ENCODE measurements around the gene CHN1.

GRCh38 chr2:174888646-174889271 is 116.4 kb downstream of the CHN1 start:
- TF ChIP-seq, protein P1, sequence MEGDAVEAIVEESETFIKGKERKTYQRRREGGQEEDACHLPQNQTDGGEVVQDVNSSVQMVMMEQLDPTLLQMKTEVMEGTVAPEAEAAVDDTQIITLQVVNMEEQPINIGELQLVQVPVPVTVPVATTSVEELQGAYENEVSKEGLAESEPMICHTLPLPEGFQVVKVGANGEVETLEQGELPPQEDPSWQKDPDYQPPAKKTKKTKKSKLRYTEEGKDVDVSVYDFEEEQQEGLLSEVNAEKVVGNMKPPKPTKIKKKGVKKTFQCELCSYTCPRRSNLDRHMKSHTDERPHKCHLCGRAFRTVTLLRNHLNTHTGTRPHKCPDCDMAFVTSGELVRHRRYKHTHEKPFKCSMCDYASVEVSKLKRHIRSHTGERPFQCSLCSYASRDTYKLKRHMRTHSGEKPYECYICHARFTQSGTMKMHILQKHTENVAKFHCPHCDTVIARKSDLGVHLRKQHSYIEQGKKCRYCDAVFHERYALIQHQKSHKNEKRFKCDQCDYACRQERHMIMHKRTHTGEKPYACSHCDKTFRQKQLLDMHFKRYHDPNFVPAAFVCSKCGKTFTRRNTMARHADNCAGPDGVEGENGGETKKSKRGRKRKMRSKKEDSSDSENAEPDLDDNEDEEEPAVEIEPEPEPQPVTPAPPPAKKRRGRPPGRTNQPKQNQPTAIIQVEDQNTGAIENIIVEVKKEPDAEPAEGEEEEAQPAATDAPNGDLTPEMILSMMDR (IDR thresholded peaks at IDR 0.05) = no peak
- TF ChIP-seq EZH2 (IDR thresholded peaks at IDR 0.05) = no peak

Data from neural progenitor cell (in vitro differentiated cells).